SK-N-SH (cell line): ENCODE results near the gene STK36. TPM values are rescaled to one million over a fixed set of nuclear protein-coding genes. Genes with fewer than 3 reads are reported as not detected.

ENCODE experiments used
- CTCF ChIA-PET: fragments of 300-600, 350-600 bp; formaldehyde crosslinking; extraction: SDS; loops from one replicate; lab custom pipeline; 2021; lab: Yijun Ruan, JAX
- POLR2A ChIA-PET: fragments of 350-600 bp; sonication (Branson Sonifier 250); formaldehyde crosslinking; extraction: SDS; loops from one replicate; lab custom pipeline; 2020; ENCODE audit warnings: antibody characterized with exemption, inconsistent platforms; lab: Yijun Ruan, JAX
- DNase-seq: peaks from one replicate; pipeline ENCODE4 v3.0.0; 2012
- H2AFZ ChIP-seq: fragments of 200-600 bp; sonication (generic); 2 replicates; pipeline ENCODE4 v1.8.1; 2016; ENCODE audit warnings: antibody characterized with exemption, mild to moderate bottlenecking, low read depth
- H3F3A ChIP-seq: fragments of 200-600 bp; sonication (generic); replicated peaks from 2 replicates; pipeline ENCODE3; 2016; ENCODE audit warnings: antibody characterized with exemption, mild to moderate bottlenecking; ENCODE audit not compliant: insufficient read depth
- H3K27ac ChIP-seq, 2 experiments: fragments of 200-500 bp in 1 of 2; fragments of 200-600 bp in 1 of 2; sonication (Bioruptor generic) in 1 of 2; sonication (generic), shearing (Covaris generic) in 1 of 2; 2 replicates each; pipeline versions ENCODE4 v1.5.1 to v1.6.1; 2014 to 2016; ENCODE audit warnings: low read depth in 2 of 2, inconsistent platforms in 1 of 2, low read length in 1 of 2, mild to moderate bottlenecking in 1 of 2, mixed read lengths in 1 of 2
- H3K27me3 ChIP-seq: fragments of 200-600 bp; sonication (generic), shearing (Covaris generic); 2 replicates; pipeline ENCODE4 v1.6.1; 2016; ENCODE audit warnings: mixed run types; ENCODE audit not compliant: insufficient read depth
- H3K36me3 ChIP-seq, 2 experiments: fragments of 200-500 bp in 1 of 2; fragments of 200-600 bp in 1 of 2; sonication (Bioruptor generic) in 1 of 2; sonication (generic) in 1 of 2; replicated peaks in 1 of 2; 2 replicates each; pipeline versions ENCODE3 to v1.5.1; 2014 to 2016; ENCODE audit warnings: low read length in 1 of 2, mild to moderate bottlenecking in 1 of 2; ENCODE audit not compliant: insufficient read depth in 2 of 2, control insufficient read depth in 1 of 2
- H3K4me1 ChIP-seq, 2 experiments: fragments of 200-500 bp in 1 of 2; fragments of 200-600 bp in 1 of 2; sonication (Bioruptor generic) in 1 of 2; sonication (generic), shearing (Covaris generic) in 1 of 2; 2 replicates each; pipeline versions ENCODE4 v1.5.1 to v1.6.1; 2014 to 2016; ENCODE audit warnings: low read depth in 1 of 2, low read length in 1 of 2, mixed run types in 1 of 2; ENCODE audit not compliant: insufficient read depth in 2 of 2, control insufficient read depth in 1 of 2
- H3K4me2 ChIP-seq: fragments of 200-600 bp; sonication (generic), shearing (Covaris generic); 2 replicates; pipeline ENCODE4 v1.6.1; 2017; ENCODE audit warnings: mixed run types
- H3K4me3 ChIP-seq, 2 experiments: fragments of 200-500 bp in 1 of 2; fragments of 200-600 bp in 1 of 2; sonication (Bioruptor generic) in 1 of 2; sonication (generic), shearing (Covaris generic) in 1 of 2; 2 replicates each; pipeline versions ENCODE4 v1.5.1 to v1.8.1; 2014 to 2016; ENCODE audit warnings: low read depth in 2 of 2, inconsistent platforms in 1 of 2, low read length in 1 of 2, mild to moderate bottlenecking in 1 of 2, mixed read lengths in 1 of 2, moderate library complexity in 1 of 2
- H3K79me2 ChIP-seq: fragments of 200-600 bp; sonication (generic); 2 replicates; pipeline ENCODE4 v1.8.1; 2017; ENCODE audit warnings: mild to moderate bottlenecking; ENCODE audit not compliant: insufficient read depth
- H3K9ac ChIP-seq: fragments of 200-600 bp; sonication (generic); 2 replicates; pipeline ENCODE4 v1.6.1; 2017; ENCODE audit warnings: mixed run types
- H3K9me2 ChIP-seq: fragments of 200-600 bp; sonication (generic); 2 replicates; pipeline ENCODE4 v1.6.1; 2017; ENCODE audit warnings: mixed run types
- H3K9me3 ChIP-seq: fragments of 200-600 bp; sonication (generic); 2 replicates; pipeline ENCODE4 v1.6.1; 2017; ENCODE audit warnings: mixed run types, mild to moderate bottlenecking, moderate library complexity
- H4K20me1 ChIP-seq: fragments of 200-600 bp; sonication (generic); 2 replicates; pipeline ENCODE4 v1.6.1; 2017; ENCODE audit warnings: mild to moderate bottlenecking, mixed run types; ENCODE audit not compliant: insufficient read depth
- CHD2 ChIP-seq: fragments of 150-350 bp; IDR thresholded peaks from 2 replicates; pipeline ENCODE4 v1.6.1; 2018; ENCODE audit warnings: low read length; ENCODE audit not compliant: partially characterized antibody
- CTCF ChIP-seq: fragments of 200-600 bp; sonication (generic); IDR thresholded peaks from 2 replicates; pipeline ENCODE4 v1.6.1; 2017; ENCODE audit warnings: antibody characterized with exemption, mild to moderate bottlenecking, moderate library complexity
- ELF1 ChIP-seq: IDR thresholded peaks from 2 replicates; pipeline ENCODE4 v1.4.0; 2012
- EZH2phosphoT487 ChIP-seq: fragments of 200-600 bp; sonication (generic); IDR thresholded peaks from 2 replicates; pipeline ENCODE4 v1.6.1; 2017; ENCODE audit warnings: low read depth, mixed run types, mild to moderate bottlenecking, antibody characterized with exemption, moderate library complexity, borderline replicate concordance
- FOSL2 ChIP-seq: IDR thresholded peaks from 2 replicates; pipeline ENCODE4 v1.4.0; 2012; ENCODE audit warnings: low read depth, mild to moderate bottlenecking, moderate library complexity, borderline replicate concordance
- GATA2 ChIP-seq: sonication (generic); formaldehyde crosslinking; IDR thresholded peaks from 2 replicates; pipeline ENCODE4 v1.5.0; 2020; ENCODE audit warnings: mild to moderate bottlenecking, missing genetic modification reagents
- IRF3 ChIP-seq: fragments of 150-350 bp; IDR thresholded peaks from 2 replicates; pipeline ENCODE4 v1.6.1; 2016; ENCODE audit warnings: mild to moderate bottlenecking, low read depth, low read length
- JUND ChIP-seq: IDR thresholded peaks from 2 replicates; pipeline ENCODE4 v1.4.0; 2012
- MEF2A ChIP-seq: IDR thresholded peaks from 2 replicates; pipeline ENCODE4 v1.4.0; 2012; ENCODE audit warnings: low read depth, borderline replicate concordance
- MXI1 ChIP-seq: IDR thresholded peaks from 2 replicates; pipeline ENCODE4 v1.6.1; 2012; ENCODE audit warnings: mild to moderate bottlenecking, low read depth, low read length, improper control_type of control experiment
- NFIC ChIP-seq: IDR thresholded peaks from 2 replicates; pipeline ENCODE4 v1.4.0; 2012; ENCODE audit warnings: borderline replicate concordance
- SMC3 ChIP-seq: IDR thresholded peaks from 2 replicates; pipeline ENCODE4 v1.6.1; 2012; ENCODE audit warnings: low read depth, low read length, improper control_type of control experiment
- TEAD4 ChIP-seq: IDR thresholded peaks from 2 replicates; pipeline ENCODE4 v1.4.0; 2012; ENCODE audit warnings: mild to moderate bottlenecking, borderline replicate concordance; ENCODE audit not compliant: insufficient read depth
- WGBS: methylation state at CpG from one replicate; pipeline ENCODE4 v1.1.6; 2017; ENCODE audit warnings: low lambda C conversion rate; 5-methylcytosine and 5-hydroxymethylcytosine counted together
- polyA plus RNA-seq, 3 experiments: library from polyadenylated mRNA; depleted of rRNA; stranded (reverse); fragments of >200 nt; gene quantifications; 2 replicates each; pipeline ENCODE4 v1.2.3, GENCODE V29; 2012
- TF ChIP-seq, protein P1 (sequence below): IDR thresholded peaks from 2 replicates; pipeline ENCODE4 v1.4.0; 2012; ENCODE audit warnings: low read depth
- TF ChIP-seq, protein P2 (sequence below): IDR thresholded peaks from 2 replicates; pipeline ENCODE4 v1.4.0; 2012; ENCODE audit warnings: low read depth, borderline replicate concordance
- TF ChIP-seq, protein P3 (sequence below): IDR thresholded peaks from 2 replicates; pipeline ENCODE4 v1.6.1; 2012; ENCODE audit warnings: mild to moderate bottlenecking, low read depth, low read length, moderate library complexity

STK36 gene
- polyA plus RNA-seq, 1 of the 3 experiments (the other 2 are of a cell fraction), result 53.5 TPM

GRCh38 chr2:218734190-218734975, 62.5 kb downstream of the STK36 start (continued):
- TF ChIP-seq, protein P1, sequence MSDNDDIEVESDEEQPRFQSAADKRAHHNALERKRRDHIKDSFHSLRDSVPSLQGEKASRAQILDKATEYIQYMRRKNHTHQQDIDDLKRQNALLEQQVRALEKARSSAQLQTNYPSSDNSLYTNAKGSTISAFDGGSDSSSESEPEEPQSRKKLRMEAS, result no peak
- TF ChIP-seq MXI1, result no peak
- TF ChIP-seq TEAD4, result no peak
- no peak for TF ChIP-seq MEF2A
- TF ChIP-seq EZH2phosphoT487, result no peak
- no peak for TF ChIP-seq IRF3
- TF ChIP-seq, all 33 proteins: peak for 0

DNA sequence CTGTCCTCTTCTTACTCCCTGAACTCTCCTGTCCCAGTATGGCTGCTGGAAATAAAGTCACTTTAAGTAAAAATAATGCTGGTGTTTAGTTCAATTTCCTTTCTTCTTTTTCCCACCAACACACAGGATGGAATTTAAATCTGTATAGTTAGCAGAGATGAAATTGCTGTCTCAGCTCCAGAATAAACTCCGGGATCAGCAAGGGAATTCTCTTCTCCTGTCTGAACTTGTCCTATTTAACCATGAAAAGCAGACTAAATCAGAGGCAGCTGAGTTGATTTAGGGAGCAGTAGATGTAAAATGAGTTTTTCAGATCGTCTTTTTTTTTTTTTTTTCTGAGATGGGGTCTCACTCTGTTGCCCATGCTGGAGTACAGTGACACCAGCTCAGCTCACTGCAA, 64.6 kb downstream of the STK36 start:
- Histone ChIP-seq H2AFZ (no peak overlapping the region), H3K27me3 (no peaks in the 10 kb centered on the region), H3K4me3 (no peak overlapping the region), H4K20me1 (no peaks in the 10 kb centered on the region), H3K9ac (no peak overlapping the region), H3K27ac (no peak overlapping the region), H3F3A (peaks cover 15% of the 10 kb centered on the region), H3K4me2 (no peak overlapping the region), H3K79me2 (peaks cover 48% of the 10 kb centered on the region), H3K36me3 (peaks cover 20 to 37% of the 10 kb centered on the region in 2 experiments), H3K4me1 (peaks cover 0 to 21% of the 10 kb centered on the region in 2 experiments; a peak in 2 of 4 replicates), H3K9me2 (no peaks in the 10 kb centered on the region)
- WGBS, result 73% methylated on average over 2 of the region's 2 CpGs
- CTCF ChIA-PET, result interaction anchor here (0.8 to 1.0 kb wide), 3 partner anchors 22 to 111 kb away, joined by 3 read pairs; no protein-coding TSS in a partner anchor
- DNase-seq, result no peak
- no peak for TF ChIP-seq GATA2
- no peak for TF ChIP-seq NFIC
- TF ChIP-seq, protein P2, sequence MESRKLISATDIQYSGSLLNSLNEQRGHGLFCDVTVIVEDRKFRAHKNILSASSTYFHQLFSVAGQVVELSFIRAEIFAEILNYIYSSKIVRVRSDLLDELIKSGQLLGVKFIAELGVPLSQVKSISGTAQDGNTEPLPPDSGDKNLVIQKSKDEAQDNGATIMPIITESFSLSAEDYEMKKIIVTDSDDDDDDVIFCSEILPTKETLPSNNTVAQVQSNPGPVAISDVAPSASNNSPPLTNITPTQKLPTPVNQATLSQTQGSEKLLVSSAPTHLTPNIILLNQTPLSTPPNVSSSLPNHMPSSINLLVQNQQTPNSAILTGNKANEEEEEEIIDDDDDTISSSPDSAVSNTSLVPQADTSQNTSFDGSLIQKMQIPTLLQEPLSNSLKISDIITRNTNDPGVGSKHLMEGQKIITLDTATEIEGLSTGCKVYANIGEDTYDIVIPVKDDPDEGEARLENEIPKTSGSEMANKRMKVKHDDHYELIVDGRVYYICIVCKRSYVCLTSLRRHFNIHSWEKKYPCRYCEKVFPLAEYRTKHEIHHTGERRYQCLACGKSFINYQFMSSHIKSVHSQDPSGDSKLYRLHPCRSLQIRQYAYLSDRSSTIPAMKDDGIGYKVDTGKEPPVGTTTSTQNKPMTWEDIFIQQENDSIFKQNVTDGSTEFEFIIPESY, result no peak
- no peak for TF ChIP-seq CHD2
- TF ChIP-seq FOSL2, result no peak
- TF ChIP-seq JUND, result no peak
- TF ChIP-seq CTCF, result no peak
- no peak for TF ChIP-seq ELF1
- no peak for TF ChIP-seq EZH2phosphoT487
- TF ChIP-seq TEAD4, result no peak
- TF ChIP-seq, protein P3, sequence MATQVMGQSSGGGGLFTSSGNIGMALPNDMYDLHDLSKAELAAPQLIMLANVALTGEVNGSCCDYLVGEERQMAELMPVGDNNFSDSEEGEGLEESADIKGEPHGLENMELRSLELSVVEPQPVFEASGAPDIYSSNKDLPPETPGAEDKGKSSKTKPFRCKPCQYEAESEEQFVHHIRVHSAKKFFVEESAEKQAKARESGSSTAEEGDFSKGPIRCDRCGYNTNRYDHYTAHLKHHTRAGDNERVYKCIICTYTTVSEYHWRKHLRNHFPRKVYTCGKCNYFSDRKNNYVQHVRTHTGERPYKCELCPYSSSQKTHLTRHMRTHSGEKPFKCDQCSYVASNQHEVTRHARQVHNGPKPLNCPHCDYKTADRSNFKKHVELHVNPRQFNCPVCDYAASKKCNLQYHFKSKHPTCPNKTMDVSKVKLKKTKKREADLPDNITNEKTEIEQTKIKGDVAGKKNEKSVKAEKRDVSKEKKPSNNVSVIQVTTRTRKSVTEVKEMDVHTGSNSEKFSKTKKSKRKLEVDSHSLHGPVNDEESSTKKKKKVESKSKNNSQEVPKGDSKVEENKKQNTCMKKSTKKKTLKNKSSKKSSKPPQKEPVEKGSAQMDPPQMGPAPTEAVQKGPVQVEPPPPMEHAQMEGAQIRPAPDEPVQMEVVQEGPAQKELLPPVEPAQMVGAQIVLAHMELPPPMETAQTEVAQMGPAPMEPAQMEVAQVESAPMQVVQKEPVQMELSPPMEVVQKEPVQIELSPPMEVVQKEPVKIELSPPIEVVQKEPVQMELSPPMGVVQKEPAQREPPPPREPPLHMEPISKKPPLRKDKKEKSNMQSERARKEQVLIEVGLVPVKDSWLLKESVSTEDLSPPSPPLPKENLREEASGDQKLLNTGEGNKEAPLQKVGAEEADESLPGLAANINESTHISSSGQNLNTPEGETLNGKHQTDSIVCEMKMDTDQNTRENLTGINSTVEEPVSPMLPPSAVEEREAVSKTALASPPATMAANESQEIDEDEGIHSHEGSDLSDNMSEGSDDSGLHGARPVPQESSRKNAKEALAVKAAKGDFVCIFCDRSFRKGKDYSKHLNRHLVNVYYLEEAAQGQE, result no peak
- TF ChIP-seq SMC3, result no peak
- TF ChIP-seq, all 33 proteins: peak for 0
- no peaks in the 10 kb centered on the region for H3K9me3 ChIP-seq
- POLR2A ChIA-PET, result interaction anchor here (0.6 kb wide), 1 partner anchor 15 kb away, joined by 3 read pairs; no protein-coding TSS in a partner anchor
